GM23338 (cell line): ENCODE measurements around the gene SCIMP. TPM values are rescaled to one million over a fixed set of nuclear protein-coding genes. Genes with fewer than 3 reads are reported as not detected.
"Not testable (repeated sequence)": the region's sequence is repeated elsewhere in the genome, so short reads cannot be mapped to it uniquely, and the experiment has no call there.

Experiments
- ATAC-seq: fragments of 200-7000 bp; cut with Tn5 transposase; 3 replicates; pipeline ENCODE4 v1.9.1; 2020
- DNase-seq: peaks from one replicate; pipeline ENCODE4 v3.0.0-alpha.2; 2015; ENCODE audit warnings: low spot score
- H2AFZ ChIP-seq: fragments of 200-600 bp; sonication (generic); 2 replicates; pipeline ENCODE4 v1.8.0; 2016; ENCODE audit warnings: antibody characterized with exemption, mild to moderate bottlenecking, moderate library complexity
- H3F3A ChIP-seq: fragments of 200-600 bp; sonication (generic); replicated peaks from 2 replicates; pipeline ENCODE4 v1.8.0; 2017; ENCODE audit warnings: antibody characterized with exemption, mixed run types, low read depth
- H3K27ac ChIP-seq: fragments of 200-600 bp; sonication (generic); 2 replicates; pipeline ENCODE4 v1.6.1; 2016; ENCODE audit warnings: low read depth
- H3K27me3 ChIP-seq: fragments of 200-600 bp; sonication (generic); 2 replicates; pipeline ENCODE4 v1.8.0; 2016; ENCODE audit warnings: mild to moderate bottlenecking, mixed run types, moderate library complexity; ENCODE audit not compliant: insufficient read depth
- H3K36me3 ChIP-seq: fragments of 200-600 bp; sonication (generic); 2 replicates; pipeline ENCODE4 v1.8.0; 2016; ENCODE audit warnings: mild to moderate bottlenecking; ENCODE audit not compliant: insufficient read depth
- H3K4me1 ChIP-seq: fragments of 200-600 bp; sonication (generic); 2 replicates; pipeline ENCODE4 v1.8.0; 2016; ENCODE audit warnings: mild to moderate bottlenecking, moderate library complexity; ENCODE audit not compliant: insufficient read depth
- H3K4me2 ChIP-seq: fragments of 200-600 bp; sonication (generic); 2 replicates; pipeline ENCODE4 v1.7.1; 2017; ENCODE audit warnings: mixed run types
- H3K4me3 ChIP-seq: fragments of 200-600 bp; sonication (generic); 2 replicates; pipeline ENCODE4 v1.6.1; 2016; ENCODE audit warnings: mixed run types
- H3K79me2 ChIP-seq: fragments of 200-600 bp; sonication (generic); replicated peaks from 2 replicates; pipeline ENCODE4 v1.8.0; 2017; ENCODE audit warnings: mild to moderate bottlenecking; ENCODE audit not compliant: insufficient read depth
- H3K9me2 ChIP-seq: fragments of 200-600 bp; sonication (generic); 2 replicates; pipeline ENCODE4 v1.8.0; 2017; ENCODE audit not compliant: insufficient read depth
- H4K20me1 ChIP-seq: fragments of 200-600 bp; sonication (generic); replicated peaks from 2 replicates; pipeline ENCODE4 v1.8.0; 2017; ENCODE audit warnings: mild to moderate bottlenecking; ENCODE audit not compliant: insufficient read depth
- H3K27ac Mint-ChIP-seq: 2 replicates; pipeline ENCODE4 v1.8.0; 2020; ENCODE audit warnings: inconsistent platforms, mild to moderate bottlenecking, moderate library complexity, mixed read lengths
- H3K27me3 Mint-ChIP-seq: 3 replicates; pipeline ENCODE4 v1.8.0; 2022; ENCODE audit warnings: low read depth, mild to moderate bottlenecking, moderate library complexity, mixed read lengths, inconsistent platforms; ENCODE audit not compliant: insufficient read depth, poor library complexity
- H3K36me3 Mint-ChIP-seq: 3 replicates; pipeline ENCODE4 v1.8.0; 2021; ENCODE audit warnings: low read depth, mild to moderate bottlenecking, inconsistent platforms, moderate library complexity, mixed read lengths
- H3K4me1 Mint-ChIP-seq: 3 replicates; pipeline ENCODE4 v1.8.0; 2020; ENCODE audit warnings: mild to moderate bottlenecking, inconsistent platforms, mixed read lengths
- H3K4me3 Mint-ChIP-seq: 3 replicates; pipeline ENCODE4 v1.8.0; 2021; ENCODE audit warnings: moderate library complexity, mild to moderate bottlenecking, inconsistent platforms, mixed read lengths
- H3K9me3 Mint-ChIP-seq: 3 replicates; pipeline ENCODE4 v1.8.0; 2020; ENCODE audit warnings: moderate library complexity, mild to moderate bottlenecking, inconsistent platforms, mixed read lengths
- CREB1 ChIP-seq: fragments of 250-450 bp; sonication (Bioruptor Pico); IDR thresholded peaks from 2 replicates; pipeline ENCODE4 v1.5.0; 2020; ENCODE audit warnings: low read depth, mild to moderate bottlenecking, moderate library complexity
- EZH2phosphoT487 ChIP-seq: fragments of 200-600 bp; sonication (generic); IDR thresholded peaks from one replicate; pipeline ENCODE4 v1.8.1; 2018; ENCODE audit warnings: antibody characterized with exemption; ENCODE audit not compliant: unreplicated experiment
- JUNB ChIP-seq: IDR thresholded peaks from one replicate; pipeline ENCODE4 v1.6.1; 2016; ENCODE audit warnings: antibody characterized with exemption; ENCODE audit not compliant: unreplicated experiment
- POLR2AphosphoS5 ChIP-seq: IDR thresholded peaks from 2 replicates; pipeline ENCODE4 v1.6.1; 2016; ENCODE audit warnings: antibody characterized with exemption, low read depth
- STAT1 ChIP-seq: IDR thresholded peaks from one replicate; pipeline ENCODE4 v1.6.1; 2016; ENCODE audit warnings: antibody characterized with exemption; ENCODE audit not compliant: unreplicated experiment
- ZNF114 ChIP-seq: fragments of 250-450 bp; sonication (Bioruptor Pico); IDR thresholded peaks from 2 replicates; pipeline ENCODE4 v1.5.0; 2020; ENCODE audit warnings: mild to moderate bottlenecking, moderate library complexity
- ZNF331 ChIP-seq: fragments of 250-450 bp; sonication (Bioruptor Pico); IDR thresholded peaks from 2 replicates; pipeline ENCODE4 v1.5.0; 2020; ENCODE audit warnings: low read depth, mild to moderate bottlenecking, moderate library complexity
- polyA plus RNA-seq: library from polyadenylated mRNA; unstranded; fragments of >200 nt; fragmentation: Nextera tagmentation; extraction: Ambion mirVana; gene quantifications from 2 replicates; pipeline ENCODE4 v1.2.1, GENCODE V29; 2016
- total RNA-seq: library from RNA; depleted of rRNA; stranded (reverse); fragments of >200 nt; shearing (Covaris generic); gene quantifications from 2 replicates; pipeline ENCODE4 v1.2.3, GENCODE V29; 2014
- TF ChIP-seq, protein P1 (sequence below): IDR thresholded peaks from 2 replicates; pipeline ENCODE4 v1.6.1; 2016; ENCODE audit warnings: antibody characterized with exemption
- TF ChIP-seq, protein P2 (sequence below): fragments of 250-450 bp; sonication (Bioruptor Pico); IDR thresholded peaks from 2 replicates; pipeline ENCODE4 v1.5.0; 2020; ENCODE audit warnings: mild to moderate bottlenecking, moderate library complexity

SCIMP gene
- total and polyA plus RNA-seq, 2 experiments from 2014 or later, result 0.36 TPM; not detected in 1

DNA sequence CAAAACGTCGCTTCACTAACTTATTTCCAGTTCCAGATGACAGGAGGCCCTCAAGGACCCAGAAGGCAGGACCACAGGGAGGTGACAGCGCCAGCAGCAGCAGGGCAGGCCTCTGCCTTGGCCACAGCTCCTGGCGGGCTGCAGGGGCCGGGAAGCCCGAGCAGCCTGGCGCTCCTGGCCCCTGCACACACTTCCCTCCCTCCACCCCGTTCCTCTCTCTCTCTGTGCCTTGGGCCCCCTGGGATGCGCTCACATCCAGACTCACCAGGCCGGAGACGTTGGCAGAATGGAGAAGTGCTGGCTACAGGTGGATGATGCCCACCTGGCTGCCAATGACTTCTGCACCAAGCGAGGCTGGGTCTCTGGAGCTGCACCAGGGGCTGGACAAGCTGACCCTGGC lies 55.7 kb downstream of the SCIMP start:
- no peak overlapping the region for H3K4me3 Mint-ChIP-seq
- H3K9me3 Mint-ChIP-seq, result peaks cover 92% of the 10 kb centered on the region
- Histone ChIP-seq H3F3A (peaks cover 32% of the 10 kb centered on the region), H2AFZ (no peak overlapping the region), H3K4me2 (no peak overlapping the region), H3K4me3 (no peak overlapping the region), H3K36me3 (peaks cover 47% of the 10 kb centered on the region), H4K20me1 (no peaks in the 10 kb centered on the region), H3K27ac (no peak overlapping the region), H3K79me2 (no peaks in the 10 kb centered on the region), H3K4me1 (no peaks in the 10 kb centered on the region), H3K27me3 (peaks cover 5% of the 10 kb centered on the region; the same call in 1 of the 2 replicates), H3K9me2 (no peaks in the 10 kb centered on the region)
- TF ChIP-seq POLR2AphosphoS5 (no peak), ZNF331 (CRISPR knock-in tag) (no peak), EZH2phosphoT487 (no peak), JUNB (no peak), ZNF114 (CRISPR knock-in tag) (no peak), CREB1 (no peak), STAT1 (no peak)
- TF ChIP-seq, protein P1, sequence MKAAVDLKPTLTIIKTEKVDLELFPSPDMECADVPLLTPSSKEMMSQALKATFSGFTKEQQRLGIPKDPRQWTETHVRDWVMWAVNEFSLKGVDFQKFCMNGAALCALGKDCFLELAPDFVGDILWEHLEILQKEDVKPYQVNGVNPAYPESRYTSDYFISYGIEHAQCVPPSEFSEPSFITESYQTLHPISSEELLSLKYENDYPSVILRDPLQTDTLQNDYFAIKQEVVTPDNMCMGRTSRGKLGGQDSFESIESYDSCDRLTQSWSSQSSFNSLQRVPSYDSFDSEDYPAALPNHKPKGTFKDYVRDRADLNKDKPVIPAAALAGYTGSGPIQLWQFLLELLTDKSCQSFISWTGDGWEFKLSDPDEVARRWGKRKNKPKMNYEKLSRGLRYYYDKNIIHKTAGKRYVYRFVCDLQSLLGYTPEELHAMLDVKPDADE, result no peak
- TF ChIP-seq, protein P2, sequence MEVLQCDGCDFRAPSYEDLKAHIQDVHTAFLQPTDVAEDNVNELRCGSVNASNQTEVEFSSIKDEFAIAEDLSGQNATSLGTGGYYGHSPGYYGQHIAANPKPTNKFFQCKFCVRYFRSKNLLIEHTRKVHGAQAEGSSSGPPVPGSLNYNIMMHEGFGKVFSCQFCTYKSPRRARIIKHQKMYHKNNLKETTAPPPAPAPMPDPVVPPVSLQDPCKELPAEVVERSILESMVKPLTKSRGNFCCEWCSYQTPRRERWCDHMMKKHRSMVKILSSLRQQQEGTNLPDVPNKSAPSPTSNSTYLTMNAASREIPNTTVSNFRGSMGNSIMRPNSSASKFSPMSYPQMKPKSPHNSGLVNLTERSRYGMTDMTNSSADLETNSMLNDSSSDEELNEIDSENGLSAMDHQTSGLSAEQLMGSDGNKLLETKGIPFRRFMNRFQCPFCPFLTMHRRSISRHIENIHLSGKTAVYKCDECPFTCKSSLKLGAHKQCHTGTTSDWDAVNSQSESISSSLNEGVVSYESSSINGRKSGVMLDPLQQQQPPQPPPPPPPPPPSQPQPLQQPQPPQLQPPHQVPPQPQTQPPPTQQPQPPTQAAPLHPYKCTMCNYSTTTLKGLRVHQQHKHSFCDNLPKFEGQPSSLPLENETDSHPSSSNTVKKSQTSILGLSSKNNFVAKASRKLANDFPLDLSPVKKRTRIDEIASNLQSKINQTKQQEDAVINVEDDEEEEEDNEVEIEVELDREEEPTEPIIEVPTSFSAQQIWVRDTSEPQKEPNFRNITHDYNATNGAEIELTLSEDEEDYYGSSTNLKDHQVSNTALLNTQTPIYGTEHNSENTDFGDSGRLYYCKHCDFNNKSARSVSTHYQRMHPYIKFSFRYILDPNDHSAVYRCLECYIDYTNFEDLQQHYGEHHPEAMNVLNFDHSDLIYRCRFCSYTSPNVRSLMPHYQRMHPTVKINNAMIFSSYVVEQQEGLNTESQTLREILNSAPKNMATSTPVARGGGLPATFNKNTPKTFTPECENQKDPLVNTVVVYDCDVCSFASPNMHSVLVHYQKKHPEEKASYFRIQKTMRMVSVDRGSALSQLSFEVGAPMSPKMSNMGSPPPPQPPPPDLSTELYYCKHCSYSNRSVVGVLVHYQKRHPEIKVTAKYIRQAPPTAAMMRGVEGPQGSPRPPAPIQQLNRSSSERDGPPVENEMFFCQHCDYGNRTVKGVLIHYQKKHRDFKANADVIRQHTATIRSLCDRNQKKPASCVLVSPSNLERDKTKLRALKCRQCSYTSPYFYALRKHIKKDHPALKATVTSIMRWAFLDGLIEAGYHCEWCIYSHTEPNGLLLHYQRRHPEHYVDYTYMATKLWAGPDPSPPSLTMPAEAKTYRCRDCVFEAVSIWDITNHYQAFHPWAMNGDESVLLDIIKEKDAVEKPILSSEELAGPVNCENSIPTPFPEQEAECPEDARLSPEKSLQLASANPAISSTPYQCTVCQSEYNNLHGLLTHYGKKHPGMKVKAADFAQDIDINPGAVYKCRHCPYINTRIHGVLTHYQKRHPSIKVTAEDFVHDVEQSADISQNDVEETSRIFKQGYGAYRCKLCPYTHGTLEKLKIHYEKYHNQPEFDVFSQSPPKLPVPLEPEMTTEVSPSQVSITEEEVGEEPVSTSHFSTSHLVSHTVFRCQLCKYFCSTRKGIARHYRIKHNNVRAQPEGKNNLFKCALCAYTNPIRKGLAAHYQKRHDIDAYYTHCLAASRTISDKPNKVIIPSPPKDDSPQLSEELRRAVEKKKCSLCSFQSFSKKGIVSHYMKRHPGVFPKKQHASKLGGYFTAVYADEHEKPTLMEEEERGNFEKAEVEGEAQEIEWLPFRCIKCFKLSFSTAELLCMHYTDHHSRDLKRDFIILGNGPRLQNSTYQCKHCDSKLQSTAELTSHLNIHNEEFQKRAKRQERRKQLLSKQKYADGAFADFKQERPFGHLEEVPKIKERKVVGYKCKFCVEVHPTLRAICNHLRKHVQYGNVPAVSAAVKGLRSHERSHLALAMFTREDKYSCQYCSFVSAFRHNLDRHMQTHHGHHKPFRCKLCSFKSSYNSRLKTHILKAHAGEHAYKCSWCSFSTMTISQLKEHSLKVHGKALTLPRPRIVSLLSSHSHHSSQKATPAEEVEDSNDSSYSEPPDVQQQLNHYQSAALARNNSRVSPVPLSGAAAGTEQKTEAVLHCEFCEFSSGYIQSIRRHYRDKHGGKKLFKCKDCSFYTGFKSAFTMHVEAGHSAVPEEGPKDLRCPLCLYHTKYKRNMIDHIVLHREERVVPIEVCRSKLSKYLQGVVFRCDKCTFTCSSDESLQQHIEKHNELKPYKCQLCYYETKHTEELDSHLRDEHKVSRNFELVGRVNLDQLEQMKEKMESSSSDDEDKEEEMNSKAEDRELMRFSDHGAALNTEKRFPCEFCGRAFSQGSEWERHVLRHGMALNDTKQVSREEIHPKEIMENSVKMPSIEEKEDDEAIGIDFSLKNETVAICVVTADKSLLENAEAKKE (CRISPR knock-in tag), result no peak
- DNase-seq (no peak), ATAC-seq (no peak)
- peaks cover 96% of the 10 kb centered on the region for H3K36me3 Mint-ChIP-seq
- H3K4me1 Mint-ChIP-seq, result no peaks in the 10 kb centered on the region
- H3K27me3 Mint-ChIP-seq, result peaks cover 39% of the 10 kb centered on the region
- H3K27ac Mint-ChIP-seq, result no peak overlapping the region

DNA sequence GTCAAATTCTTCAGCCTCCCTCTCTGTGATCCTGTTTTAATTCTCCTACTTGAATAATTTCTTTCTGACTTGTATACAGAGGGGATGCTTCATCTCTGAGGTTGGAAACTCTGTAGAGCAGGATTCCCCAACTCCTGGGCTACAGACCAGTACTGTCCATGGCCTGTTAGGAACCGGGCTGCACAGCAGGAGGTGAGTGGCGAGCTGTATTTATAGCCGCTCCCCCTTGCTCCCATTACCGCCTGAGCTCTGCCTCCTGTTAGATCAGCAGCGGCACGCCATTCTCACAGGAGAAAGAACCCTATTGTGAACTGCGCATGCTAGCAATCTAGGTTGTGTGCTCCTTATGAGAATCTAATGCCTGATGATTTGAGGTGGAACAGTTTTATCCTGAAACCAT lies 59.6 kb downstream of the SCIMP start:
- H3K27ac ChIP-seq, H3K27ac Mint-ChIP-seq, H3K27me3 Mint-ChIP-seq, DNase-seq, H3K4me3 Mint-ChIP-seq, H3K4me1 Mint-ChIP-seq, H4K20me1 ChIP-seq, ATAC-seq, H2AFZ ChIP-seq, H3K9me2 ChIP-seq, H3K27me3 ChIP-seq, H3K4me1 ChIP-seq, H3K4me3 ChIP-seq, H3K79me2 ChIP-seq, H3F3A ChIP-seq, H3K4me2 ChIP-seq: not testable (repeated sequence)
- H3K9me3 Mint-ChIP-seq, result peaks cover 52% of the 10 kb centered on the region
- H3K36me3 Mint-ChIP-seq, result peaks cover 56% of the 10 kb centered on the region
- H3K36me3 ChIP-seq, result peaks cover 16% of the 10 kb centered on the region; the same call in 1 of the 2 replicates

DNA sequence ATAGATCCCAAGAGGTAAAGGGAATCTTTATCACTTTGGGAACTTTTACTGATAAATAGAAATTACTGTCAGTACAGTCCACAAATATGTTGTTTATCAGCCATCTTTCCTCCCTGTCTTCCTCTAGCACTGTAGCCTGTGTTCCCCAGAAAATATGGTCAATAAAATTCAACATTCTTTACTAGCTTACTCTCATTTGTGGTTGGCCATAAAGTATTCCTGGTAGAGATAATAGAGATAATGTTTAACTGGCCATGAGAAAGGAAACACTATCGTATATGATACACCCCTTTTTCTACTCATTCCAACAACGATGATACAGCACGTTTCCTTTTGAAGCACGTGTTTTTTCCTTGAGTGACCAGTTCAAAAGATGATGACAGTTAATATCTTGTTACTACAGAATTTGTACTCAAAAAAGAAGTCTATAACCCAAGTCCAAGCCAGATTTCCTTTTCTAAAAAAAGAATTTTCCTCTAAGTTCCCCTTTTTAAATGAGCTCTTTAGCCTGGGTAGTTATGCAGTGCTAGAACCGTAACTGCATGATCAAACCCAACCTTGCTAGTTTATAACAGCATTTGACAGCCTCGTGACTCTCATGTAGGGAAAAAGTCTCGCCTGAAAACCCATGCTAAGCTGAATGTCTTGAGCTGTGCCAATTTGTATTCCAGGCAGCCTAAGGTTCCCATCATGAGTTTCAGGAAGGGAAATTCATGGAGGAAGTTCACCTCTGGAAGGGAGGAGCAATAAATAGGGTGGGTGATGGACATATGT lies 68.7 kb downstream of the SCIMP start:
- H3K4me3 Mint-ChIP-seq, ATAC-seq, H3F3A ChIP-seq, H3K27ac Mint-ChIP-seq, H3K9me3 Mint-ChIP-seq, H3K27ac ChIP-seq, H3K4me3 ChIP-seq, H2AFZ ChIP-seq, DNase-seq, H3K4me1 Mint-ChIP-seq, H3K27me3 Mint-ChIP-seq, H4K20me1 ChIP-seq, H3K4me2 ChIP-seq, H3K36me3 Mint-ChIP-seq, H3K36me3 ChIP-seq, H3K4me1 ChIP-seq, H3K9me2 ChIP-seq, H3K27me3 ChIP-seq, H3K79me2 ChIP-seq: not testable (repeated sequence)
